ENCODE results near the gene NBEA. TPM values are rescaled to one million over a fixed set of nuclear protein-coding genes. Genes with fewer than 3 reads are reported as not detected.

The NBEA gene
- total RNA-seq, 2 donors from 2014 or later, result 7.7 to 10.2 TPM

GRCh38 chr13:35283856-35284255 is 341.8 kb downstream of the NBEA start:
- ATAC-seq (ENCODE audit: insufficient number of reproducible peaks, low FRiP score, low read depth), result no peak
- H3K4me1 ChIP-seq (ENCODE audit: control insufficient read depth in 1 of 2, low read depth in 2 of 2), result no peaks in the 10 kb centered on the region
- H3K36me3 ChIP-seq, result no peaks in the 10 kb centered on the region
- no peak overlapping the region for H3K4me3 ChIP-seq
- H3K9me3 ChIP-seq, result no peaks in the 10 kb centered on the region
- TF ChIP-seq, protein P1, sequence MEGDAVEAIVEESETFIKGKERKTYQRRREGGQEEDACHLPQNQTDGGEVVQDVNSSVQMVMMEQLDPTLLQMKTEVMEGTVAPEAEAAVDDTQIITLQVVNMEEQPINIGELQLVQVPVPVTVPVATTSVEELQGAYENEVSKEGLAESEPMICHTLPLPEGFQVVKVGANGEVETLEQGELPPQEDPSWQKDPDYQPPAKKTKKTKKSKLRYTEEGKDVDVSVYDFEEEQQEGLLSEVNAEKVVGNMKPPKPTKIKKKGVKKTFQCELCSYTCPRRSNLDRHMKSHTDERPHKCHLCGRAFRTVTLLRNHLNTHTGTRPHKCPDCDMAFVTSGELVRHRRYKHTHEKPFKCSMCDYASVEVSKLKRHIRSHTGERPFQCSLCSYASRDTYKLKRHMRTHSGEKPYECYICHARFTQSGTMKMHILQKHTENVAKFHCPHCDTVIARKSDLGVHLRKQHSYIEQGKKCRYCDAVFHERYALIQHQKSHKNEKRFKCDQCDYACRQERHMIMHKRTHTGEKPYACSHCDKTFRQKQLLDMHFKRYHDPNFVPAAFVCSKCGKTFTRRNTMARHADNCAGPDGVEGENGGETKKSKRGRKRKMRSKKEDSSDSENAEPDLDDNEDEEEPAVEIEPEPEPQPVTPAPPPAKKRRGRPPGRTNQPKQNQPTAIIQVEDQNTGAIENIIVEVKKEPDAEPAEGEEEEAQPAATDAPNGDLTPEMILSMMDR (IDR thresholded peaks at IDR 0.05), result no peak
- H3K27ac ChIP-seq, result no peak overlapping the region
- DNase-seq (ENCODE audit: low spot score), result no peak
- H3K27me3 ChIP-seq (replicated peaks; ENCODE audit: insufficient read depth), result no peaks in the 10 kb centered on the region

DNA sequence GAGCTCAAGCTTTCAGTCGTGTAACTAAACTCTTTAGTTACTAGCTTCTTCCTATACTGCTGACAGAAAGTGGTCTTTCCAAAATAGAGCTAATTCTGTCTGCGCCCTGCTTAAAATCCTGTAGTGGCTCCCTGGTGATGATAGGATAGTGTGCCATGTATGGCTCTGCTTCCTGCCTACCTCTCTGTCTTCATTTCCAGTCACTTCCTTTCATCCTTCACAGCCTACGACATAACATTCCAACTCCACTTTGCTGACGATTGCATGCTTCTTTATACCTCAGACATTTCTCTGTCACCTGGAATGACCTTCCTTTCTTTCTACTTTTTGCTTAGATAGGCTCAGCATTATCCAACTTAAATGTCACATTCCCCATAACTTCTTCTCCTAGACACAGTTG is 343.6 kb downstream of the NBEA start:
- Histone ChIP-seq H3K4me1 (ENCODE audit: control insufficient read depth in 1 of 2, low read depth in 2 of 2) (no peaks in the 10 kb centered on the region), H3K9me3 (no peaks in the 10 kb centered on the region), H3K36me3 (no peaks in the 10 kb centered on the region), H3K27me3 (replicated peaks; ENCODE audit: insufficient read depth) (no peaks in the 10 kb centered on the region), H3K27ac (no peak overlapping the region), H3K4me3 (no peak overlapping the region)
- ATAC-seq (ENCODE audit: insufficient number of reproducible peaks, low FRiP score, low read depth) (no peak), DNase-seq (ENCODE audit: low spot score) (no peak)
- TF ChIP-seq, protein P1 (IDR thresholded peaks at IDR 0.05), result no peak

DNA sequence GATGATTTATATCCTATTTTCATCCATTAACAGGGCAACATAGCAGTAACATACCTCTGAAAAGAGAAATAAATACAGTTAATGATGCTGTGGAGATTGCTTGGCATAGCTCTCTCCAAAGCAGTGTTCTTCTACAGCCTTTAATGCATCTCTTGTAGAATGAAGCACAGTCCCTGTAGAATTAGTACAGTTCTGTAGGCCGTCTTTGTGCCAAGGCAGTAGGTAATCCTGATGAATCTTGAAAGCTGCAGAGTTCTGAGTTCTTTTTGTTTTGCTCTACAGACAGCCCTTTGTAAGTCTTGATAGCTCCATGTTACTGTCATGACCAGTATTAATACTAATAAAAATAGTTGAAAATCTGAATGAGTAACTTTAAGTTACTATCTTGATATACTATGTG is 350.3 kb downstream of the NBEA start:
- no peaks in the 10 kb centered on the region for H3K4me1 ChIP-seq (ENCODE audit: control insufficient read depth in 1 of 2, low read depth in 2 of 2)
- ATAC-seq (ENCODE audit: insufficient number of reproducible peaks, low FRiP score, low read depth), result no peak

DNA sequence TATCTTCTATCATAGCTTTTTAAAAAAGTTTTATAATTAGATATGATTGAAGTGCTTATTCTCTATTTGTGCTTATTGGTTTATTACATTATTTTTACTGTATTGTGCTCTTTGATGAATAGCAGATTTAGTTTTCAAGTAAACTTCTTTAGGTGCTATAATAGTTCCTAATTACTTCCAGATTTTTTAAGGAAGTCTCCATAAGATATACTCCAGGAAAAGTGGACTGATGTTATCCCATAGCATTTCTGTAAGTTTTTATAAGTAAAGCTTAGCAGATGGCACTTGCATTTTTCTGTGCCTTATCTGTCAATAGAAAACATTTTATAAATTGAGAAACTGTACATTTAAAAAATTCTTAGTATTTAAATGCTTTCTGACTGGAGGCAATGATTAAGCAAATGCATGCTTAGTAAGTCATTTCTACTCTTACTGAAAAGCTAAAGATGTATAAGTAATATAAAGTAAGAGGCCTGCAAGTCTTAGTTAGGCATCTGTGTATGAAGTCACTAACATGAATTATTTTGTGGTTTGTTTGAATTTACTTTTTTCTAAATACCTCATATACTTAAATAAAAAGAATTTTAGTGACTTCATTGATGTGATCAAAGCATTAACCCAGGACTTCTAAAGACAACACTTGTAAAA is 351.6 kb downstream of the NBEA start:
- Histone ChIP-seq H3K27me3 (replicated peaks; ENCODE audit: insufficient read depth) (no peaks in the 10 kb centered on the region), H3K4me1 (ENCODE audit: control insufficient read depth in 1 of 2, low read depth in 2 of 2) (no peaks in the 10 kb centered on the region), H3K36me3 (no peaks in the 10 kb centered on the region), H3K4me3 (no peak overlapping the region), H3K9me3 (no peaks in the 10 kb centered on the region), H3K27ac (no peak overlapping the region)
- TF ChIP-seq, protein P1 (IDR thresholded peaks at IDR 0.05), result no peak
- ATAC-seq (ENCODE audit: insufficient number of reproducible peaks, low FRiP score, low read depth) (no peak), DNase-seq (ENCODE audit: low spot score) (no peak)

More for the DNA sequence above, 350.3 kb downstream of the NBEA start:
- TF ChIP-seq, protein P1 (IDR thresholded peaks at IDR 0.05), result no peak
- Histone ChIP-seq H3K36me3 (no peaks in the 10 kb centered on the region), H3K27ac (no peak overlapping the region), H3K4me3 (no peak overlapping the region), H3K9me3 (no peaks in the 10 kb centered on the region), H3K27me3 (replicated peaks; ENCODE audit: insufficient read depth) (no peaks in the 10 kb centered on the region)
- no peak for DNase-seq (ENCODE audit: low spot score)

DNA sequence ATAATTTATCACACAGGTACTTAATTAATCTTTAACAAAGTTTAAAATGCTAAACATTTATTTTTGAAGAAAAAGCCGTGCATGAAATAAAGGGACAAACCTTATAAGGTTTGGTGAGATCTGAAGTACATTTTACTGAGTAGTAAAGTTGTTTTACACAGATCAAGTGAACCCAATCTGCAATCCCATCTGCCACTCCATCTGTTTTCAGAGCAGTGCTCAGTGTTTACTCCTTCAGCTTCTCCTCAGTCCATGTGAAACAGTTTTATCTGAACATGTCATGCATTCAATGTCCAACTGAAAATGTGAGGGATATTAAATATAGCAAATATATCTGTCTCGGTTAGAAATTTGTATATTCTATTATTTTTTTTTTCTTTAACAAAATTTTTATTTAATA is 367.6 kb downstream of the NBEA start:
- ATAC-seq (ENCODE audit: insufficient number of reproducible peaks, low FRiP score, low read depth) (no peak), DNase-seq (ENCODE audit: low spot score) (no peak)
- Histone ChIP-seq H3K27ac (no peak overlapping the region), H3K4me3 (no peak overlapping the region), H3K9me3 (no peaks in the 10 kb centered on the region), H3K36me3 (no peaks in the 10 kb centered on the region), H3K4me1 (ENCODE audit: control insufficient read depth in 1 of 2, low read depth in 2 of 2) (no peaks in the 10 kb centered on the region), H3K27me3 (replicated peaks; ENCODE audit: insufficient read depth) (no peaks in the 10 kb centered on the region)
- TF ChIP-seq, protein P1 (IDR thresholded peaks at IDR 0.05), result no peak

Measured in thoracic aorta (tissue), 2 donors.